GM23338 (cell line): ENCODE measurements around the gene C19orf47. TPM values are rescaled to one million over a fixed set of nuclear protein-coding genes. Genes with fewer than 3 reads are reported as not detected.

Experiments used
- ATAC-seq: fragments of 200-7000 bp; cut with Tn5 transposase; 3 replicates; pipeline ENCODE4 v1.9.1; 2020
- DNase-seq: peaks from one replicate; pipeline ENCODE4 v3.0.0-alpha.2; 2015; ENCODE audit warnings: low spot score
- H2AFZ ChIP-seq: fragments of 200-600 bp; sonication (generic); 2 replicates; pipeline ENCODE4 v1.8.0; 2016; ENCODE audit warnings: antibody characterized with exemption, mild to moderate bottlenecking, moderate library complexity
- H3F3A ChIP-seq: fragments of 200-600 bp; sonication (generic); replicated peaks from 2 replicates; pipeline ENCODE4 v1.8.0; 2017; ENCODE audit warnings: antibody characterized with exemption, mixed run types, low read depth
- H3K27ac ChIP-seq: fragments of 200-600 bp; sonication (generic); 2 replicates; pipeline ENCODE4 v1.6.1; 2016; ENCODE audit warnings: low read depth
- H3K27me3 ChIP-seq: fragments of 200-600 bp; sonication (generic); 2 replicates; pipeline ENCODE4 v1.8.0; 2016; ENCODE audit warnings: mild to moderate bottlenecking, mixed run types, moderate library complexity; ENCODE audit not compliant: insufficient read depth
- H3K36me3 ChIP-seq: fragments of 200-600 bp; sonication (generic); 2 replicates; pipeline ENCODE4 v1.8.0; 2016; ENCODE audit warnings: mild to moderate bottlenecking; ENCODE audit not compliant: insufficient read depth
- H3K4me1 ChIP-seq: fragments of 200-600 bp; sonication (generic); 2 replicates; pipeline ENCODE4 v1.8.0; 2016; ENCODE audit warnings: mild to moderate bottlenecking, moderate library complexity; ENCODE audit not compliant: insufficient read depth
- H3K4me2 ChIP-seq: fragments of 200-600 bp; sonication (generic); 2 replicates; pipeline ENCODE4 v1.7.1; 2017; ENCODE audit warnings: mixed run types
- H3K4me3 ChIP-seq: fragments of 200-600 bp; sonication (generic); 2 replicates; pipeline ENCODE4 v1.6.1; 2016; ENCODE audit warnings: mixed run types
- H3K79me2 ChIP-seq: fragments of 200-600 bp; sonication (generic); replicated peaks from 2 replicates; pipeline ENCODE4 v1.8.0; 2017; ENCODE audit warnings: mild to moderate bottlenecking; ENCODE audit not compliant: insufficient read depth
- H3K9me2 ChIP-seq: fragments of 200-600 bp; sonication (generic); 2 replicates; pipeline ENCODE4 v1.8.0; 2017; ENCODE audit not compliant: insufficient read depth
- H4K20me1 ChIP-seq: fragments of 200-600 bp; sonication (generic); replicated peaks from 2 replicates; pipeline ENCODE4 v1.8.0; 2017; ENCODE audit warnings: mild to moderate bottlenecking; ENCODE audit not compliant: insufficient read depth
- H3K27ac Mint-ChIP-seq: 2 replicates; pipeline ENCODE4 v1.8.0; 2020; ENCODE audit warnings: inconsistent platforms, mild to moderate bottlenecking, moderate library complexity, mixed read lengths
- H3K27me3 Mint-ChIP-seq: 3 replicates; pipeline ENCODE4 v1.8.0; 2022; ENCODE audit warnings: low read depth, mild to moderate bottlenecking, moderate library complexity, mixed read lengths, inconsistent platforms; ENCODE audit not compliant: insufficient read depth, poor library complexity
- H3K36me3 Mint-ChIP-seq: 3 replicates; pipeline ENCODE4 v1.8.0; 2021; ENCODE audit warnings: low read depth, mild to moderate bottlenecking, inconsistent platforms, moderate library complexity, mixed read lengths
- H3K4me1 Mint-ChIP-seq: 3 replicates; pipeline ENCODE4 v1.8.0; 2020; ENCODE audit warnings: mild to moderate bottlenecking, inconsistent platforms, mixed read lengths
- H3K4me3 Mint-ChIP-seq: 3 replicates; pipeline ENCODE4 v1.8.0; 2021; ENCODE audit warnings: moderate library complexity, mild to moderate bottlenecking, inconsistent platforms, mixed read lengths
- H3K9me3 Mint-ChIP-seq: 3 replicates; pipeline ENCODE4 v1.8.0; 2020; ENCODE audit warnings: moderate library complexity, mild to moderate bottlenecking, inconsistent platforms, mixed read lengths
- CREB1 ChIP-seq: fragments of 250-450 bp; sonication (Bioruptor Pico); IDR thresholded peaks from 2 replicates; pipeline ENCODE4 v1.5.0; 2020; ENCODE audit warnings: low read depth, mild to moderate bottlenecking, moderate library complexity
- CTCF ChIP-seq, 2 experiments: fragments of 200-600 bp in 1 of 2; sonication (generic) in 1 of 2; conservative IDR thresholded peaks; 2 replicates each; pipeline versions ENCODE4 v1.5.1 to v1.6.1; 2016 to 2017; ENCODE audit warnings: antibody characterized with exemption in 2 of 2, low read depth in 2 of 2, mild to moderate bottlenecking in 2 of 2, moderate library complexity in 1 of 2
- ETS1 ChIP-seq: IDR thresholded peaks from 2 replicates; pipeline ENCODE4 v1.6.1; 2016; ENCODE audit warnings: antibody characterized with exemption
- EZH2 ChIP-seq: fragments of 200-600 bp; sonication (generic); IDR thresholded peaks from one replicate; pipeline ENCODE4 v1.8.0; 2017; ENCODE audit warnings: antibody characterized with exemption, mild to moderate bottlenecking, low read depth; ENCODE audit not compliant: unreplicated experiment
- EZH2phosphoT487 ChIP-seq: fragments of 200-600 bp; sonication (generic); IDR thresholded peaks from one replicate; pipeline ENCODE4 v1.8.1; 2018; ENCODE audit warnings: antibody characterized with exemption; ENCODE audit not compliant: unreplicated experiment
- JUNB ChIP-seq: IDR thresholded peaks from one replicate; pipeline ENCODE4 v1.6.1; 2016; ENCODE audit warnings: antibody characterized with exemption; ENCODE audit not compliant: unreplicated experiment
- STAT1 ChIP-seq: IDR thresholded peaks from one replicate; pipeline ENCODE4 v1.6.1; 2016; ENCODE audit warnings: antibody characterized with exemption; ENCODE audit not compliant: unreplicated experiment
- ZNF114 ChIP-seq: fragments of 250-450 bp; sonication (Bioruptor Pico); IDR thresholded peaks from 2 replicates; pipeline ENCODE4 v1.5.0; 2020; ENCODE audit warnings: mild to moderate bottlenecking, moderate library complexity
- ZNF331 ChIP-seq: fragments of 250-450 bp; sonication (Bioruptor Pico); IDR thresholded peaks from 2 replicates; pipeline ENCODE4 v1.5.0; 2020; ENCODE audit warnings: low read depth, mild to moderate bottlenecking, moderate library complexity
- polyA plus RNA-seq: library from polyadenylated mRNA; unstranded; fragments of >200 nt; fragmentation: Nextera tagmentation; extraction: Ambion mirVana; gene quantifications from 2 replicates; pipeline ENCODE4 v1.2.1, GENCODE V29; 2016
- total RNA-seq: library from RNA; depleted of rRNA; stranded (reverse); fragments of >200 nt; shearing (Covaris generic); gene quantifications from 2 replicates; pipeline ENCODE4 v1.2.3, GENCODE V29; 2014

The C19orf47 gene
- total and polyA plus RNA-seq, 2 experiments from 2014 or later: 13.1 to 26.6 TPM

GRCh38 chr19:40304306-40304705 lies 43.9 kb downstream of the C19orf47 start (continued):
- TF ChIP-seq CTCF (conservative IDR thresholded peaks at IDR 0.05; ENCODE audit: low read depth in 2 of 2): no peak
- TF ChIP-seq ZNF114 (CRISPR knock-in tag): no peak
- TF ChIP-seq STAT1: no peak
- no peak for TF ChIP-seq EZH2

GRCh38 chr19:40303765-40304164 lies 44.4 kb downstream of the C19orf47 start:
- H3K27ac Mint-ChIP-seq: no peak overlapping the region

GRCh38 chr19:40302224-40303011 lies 45.8 kb downstream of the C19orf47 start:
- no peak overlapping the region for H3K4me2 ChIP-seq
- no peaks in the 10 kb centered on the region for H3F3A ChIP-seq
- no peak overlapping the region for H2AFZ ChIP-seq
- DNase-seq (no peak), ATAC-seq (no peak)
- H3K9me2 ChIP-seq: no peaks in the 10 kb centered on the region
- 0 out of 2 replicates have a peak, but pooled peaks cover 7% of the 10 kb centered on the region for H3K4me1 ChIP-seq
- no peaks in the 10 kb centered on the region for H4K20me1 ChIP-seq
- H3K27me3 ChIP-seq: no peaks in the 10 kb centered on the region
- no peaks in the 10 kb centered on the region for H3K36me3 ChIP-seq
- Mint-ChIP-seq H3K36me3 (no peaks in the 10 kb centered on the region), H3K4me1 (peaks cover 9% of the 10 kb centered on the region; the same call in 2 of the 3 replicates), H3K27ac (peak overlapping the region; percentile 48; the same call in 1 of the 2 replicates), H3K9me3 (no peaks in the 10 kb centered on the region), H3K4me3 (no peak overlapping the region), H3K27me3 (no peaks in the 10 kb centered on the region)
- no peaks in the 10 kb centered on the region for H3K79me2 ChIP-seq
- no peak overlapping the region for H3K4me3 ChIP-seq
- no peak for TF ChIP-seq ZNF114 (CRISPR knock-in tag)
- H3K27ac ChIP-seq: no peak overlapping the region

More at GRCh38 chr19:40303765-40304164, 44.4 kb downstream of the C19orf47 start:
- no peak overlapping the region for H2AFZ ChIP-seq
- no peaks in the 10 kb centered on the region for H3K9me3 Mint-ChIP-seq
- ATAC-seq (no peak), DNase-seq (no peak)
- H3K79me2 ChIP-seq: no peaks in the 10 kb centered on the region
- TF ChIP-seq EZH2phosphoT487 (no peak), CREB1 (CRISPR knock-in tag) (no peak), ZNF331 (CRISPR knock-in tag) (no peak), JUNB (no peak), ETS1 (no peak), STAT1 (no peak), EZH2 (no peak)
- no peaks in the 10 kb centered on the region for H3K36me3 Mint-ChIP-seq
- H3K4me1 Mint-ChIP-seq: peaks cover 9% of the 10 kb centered on the region; the same call in 2 of the 3 replicates
- no peak overlapping the region for H3K27ac ChIP-seq
- 0 out of 2 replicates have a peak, but pooled peaks cover 7% of the 10 kb centered on the region for H3K4me1 ChIP-seq
- H3K4me2 ChIP-seq: no peak overlapping the region
- no peaks in the 10 kb centered on the region for H3K36me3 ChIP-seq
- H3K4me3 Mint-ChIP-seq: no peak overlapping the region
- no peaks in the 10 kb centered on the region for H3K27me3 Mint-ChIP-seq
- H4K20me1 ChIP-seq: no peaks in the 10 kb centered on the region
- no peaks in the 10 kb centered on the region for H3K27me3 ChIP-seq
- no peak overlapping the region for H3K4me3 ChIP-seq
- H3F3A ChIP-seq: no peaks in the 10 kb centered on the region
- no peaks in the 10 kb centered on the region for H3K9me2 ChIP-seq
